ENCODE results near the gene HSFX1.
"Not testable (repeated sequence)": the region's sequence is repeated elsewhere in the genome, so short reads cannot be mapped to it uniquely, and the experiment has no call there.

The HSFX1 gene, protein sequence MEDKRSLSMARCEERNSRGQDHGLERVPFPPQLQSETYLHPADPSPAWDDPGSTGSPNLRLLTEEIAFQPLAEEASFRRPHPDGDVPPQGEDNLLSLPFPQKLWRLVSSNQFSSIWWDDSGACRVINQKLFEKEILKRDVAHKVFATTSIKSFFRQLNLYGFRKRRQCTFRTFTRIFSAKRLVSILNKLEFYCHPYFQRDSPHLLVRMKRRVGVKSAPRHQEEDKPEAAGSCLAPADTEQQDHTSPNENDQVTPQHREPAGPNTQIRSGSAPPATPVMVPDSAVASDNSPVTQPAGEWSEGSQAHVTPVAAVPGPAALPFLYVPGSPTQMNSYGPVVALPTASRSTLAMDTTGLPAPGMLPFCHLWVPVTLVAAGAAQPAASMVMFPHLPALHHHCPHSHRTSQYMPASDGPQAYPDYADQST

DNA sequence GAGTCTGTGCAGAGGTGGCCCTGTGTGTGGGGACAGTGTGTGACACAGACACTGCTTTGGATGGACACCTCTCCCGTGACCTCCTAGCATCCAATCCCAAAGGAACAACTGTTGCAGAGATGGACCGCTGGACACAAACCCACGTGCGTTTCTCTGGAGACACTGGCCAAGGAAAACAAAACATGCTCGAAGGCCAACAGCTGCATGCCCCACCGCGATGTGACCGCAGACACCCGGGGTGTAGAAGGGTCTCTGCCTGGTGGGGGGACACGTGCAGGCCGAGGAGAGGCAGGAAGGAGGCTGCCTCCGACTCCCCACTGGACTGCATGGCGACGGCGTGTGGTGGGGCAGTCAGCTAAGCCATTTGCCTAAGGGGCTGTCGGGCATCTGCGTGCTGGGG, at the start of gene HSFX1:
HSFX1 (plus strand) TSS at position 301 of the 400 bp plus-strand sequence. CDS start 614 bp downstream, outside the sequence.
- not testable (repeated sequence) for FAIRE-seq; DNase-seq (ENCODE audit: insufficient read length, low spot score)

DNA sequence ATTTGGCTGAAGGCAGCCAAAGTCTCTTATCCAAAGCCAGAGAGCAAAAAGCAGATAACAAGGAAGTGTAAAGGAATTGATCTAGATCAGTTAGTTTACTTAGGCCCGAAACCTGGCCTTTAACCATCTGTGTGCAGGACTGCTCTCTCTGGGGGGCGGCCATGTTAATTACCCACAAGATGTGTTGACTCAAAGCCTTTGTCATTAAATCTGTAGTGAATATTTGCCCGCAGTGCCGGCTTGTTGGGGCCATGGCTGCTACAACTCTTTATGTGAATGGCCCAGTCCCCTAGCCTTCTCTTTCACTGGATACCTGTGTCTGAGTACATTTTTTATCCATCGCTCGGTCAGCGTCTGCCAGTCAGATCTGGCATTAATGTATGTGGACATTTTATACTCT, 46.6 kb upstream of the HSFX1 start:
- DNase-seq (ENCODE audit: insufficient read length, low spot score); FAIRE-seq: not testable (repeated sequence)

DNA sequence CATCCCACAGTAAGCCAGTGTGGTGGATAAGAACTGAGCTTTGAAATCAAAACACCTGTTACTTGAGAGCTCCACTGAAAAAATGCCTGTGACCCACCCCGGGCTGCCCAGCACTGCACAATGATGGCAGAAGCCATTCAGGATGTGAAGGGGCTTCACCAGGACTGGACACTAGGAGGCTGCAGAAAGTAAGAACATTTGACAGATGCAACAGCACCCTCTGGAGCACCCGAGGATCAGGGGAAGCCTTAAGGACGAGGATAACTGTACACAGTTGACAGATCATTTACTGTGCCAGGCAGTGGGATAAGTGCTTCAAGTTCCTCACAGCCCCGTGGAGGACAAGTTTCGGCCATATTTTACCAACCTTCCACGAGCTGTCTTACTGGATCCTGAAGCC, 31.6 kb upstream of the HSFX1 start:
- DNase-seq (ENCODE audit: insufficient read length, low spot score) = not testable (repeated sequence)
- peak; percentile 88 for FAIRE-seq

DNA sequence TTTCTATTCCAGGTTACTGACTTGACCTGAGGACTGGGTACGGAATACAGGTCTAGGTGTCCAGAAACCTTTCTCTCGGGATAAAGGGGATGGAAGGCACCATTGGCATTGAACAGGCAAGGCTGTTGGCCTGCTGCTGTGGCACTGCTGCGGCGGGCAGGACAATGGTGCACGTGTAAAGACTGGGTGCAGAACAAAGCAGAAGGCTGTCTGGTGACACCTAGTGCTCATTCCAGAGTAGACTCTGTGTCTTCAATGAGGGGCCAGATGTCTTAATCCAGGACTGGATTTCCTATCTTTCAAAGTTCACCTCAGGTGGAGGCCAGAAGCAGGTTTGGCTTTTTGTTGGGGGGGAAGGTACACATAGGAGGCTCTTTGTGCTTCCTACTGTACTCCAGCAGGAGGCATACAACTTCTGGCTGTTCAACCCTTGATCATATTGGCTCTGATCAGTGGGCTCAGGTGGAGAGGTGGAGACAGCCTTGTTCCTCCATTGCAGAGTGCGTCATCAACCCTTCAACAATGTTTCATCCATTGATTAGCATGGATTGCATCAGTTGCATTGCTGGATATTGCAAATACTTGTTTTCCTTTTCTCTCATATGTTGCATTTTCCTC, 27.4 kb upstream of the HSFX1 start:
- not testable (repeated sequence) for DNase-seq (ENCODE audit: insufficient read length, low spot score)
- peak; percentile 91 for FAIRE-seq

DNA sequence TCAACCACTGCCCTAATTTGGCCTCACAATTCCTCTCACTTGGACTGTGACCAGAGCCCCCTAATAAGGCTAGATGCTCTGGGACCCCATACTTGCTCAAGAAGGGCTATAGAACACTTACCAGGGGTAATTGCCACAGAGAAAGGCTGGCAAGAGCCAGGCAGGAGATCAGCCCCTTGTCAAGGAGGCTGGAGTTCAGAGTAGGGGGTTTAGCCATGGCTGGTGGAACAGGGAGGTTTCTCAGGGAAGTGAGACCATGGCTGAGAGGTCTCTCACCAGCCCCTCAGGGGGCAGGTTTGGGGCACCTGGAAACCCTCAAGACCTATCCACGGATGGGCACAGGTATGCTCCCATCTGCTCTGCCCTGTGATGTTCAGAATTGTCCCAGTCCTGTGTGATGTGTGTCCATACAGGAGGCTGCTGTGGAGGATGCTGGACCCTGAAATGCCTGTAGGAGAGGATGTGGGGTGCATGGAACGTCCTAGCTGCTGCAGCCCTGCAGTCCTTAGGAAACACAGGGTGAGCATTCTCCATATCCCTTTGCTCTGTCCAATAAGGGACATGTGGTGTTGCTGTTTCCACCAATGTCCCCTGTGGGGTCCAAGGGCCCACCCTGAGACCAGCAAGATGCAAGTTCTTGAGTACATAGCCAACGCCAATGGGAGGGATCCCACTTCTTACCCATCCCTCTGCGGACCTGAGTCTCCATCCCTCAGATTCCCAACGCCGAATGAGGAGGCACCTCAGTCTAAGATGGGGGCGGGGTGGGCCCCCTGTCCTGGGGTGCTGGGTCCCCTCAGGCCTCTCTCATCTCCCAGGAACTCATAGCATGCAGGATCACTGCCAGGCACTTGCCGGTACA, 16.4 kb upstream of the HSFX1 start:
- DNase-seq (ENCODE audit: insufficient read length, low spot score) = no peak
- FAIRE-seq = no peak

DNA sequence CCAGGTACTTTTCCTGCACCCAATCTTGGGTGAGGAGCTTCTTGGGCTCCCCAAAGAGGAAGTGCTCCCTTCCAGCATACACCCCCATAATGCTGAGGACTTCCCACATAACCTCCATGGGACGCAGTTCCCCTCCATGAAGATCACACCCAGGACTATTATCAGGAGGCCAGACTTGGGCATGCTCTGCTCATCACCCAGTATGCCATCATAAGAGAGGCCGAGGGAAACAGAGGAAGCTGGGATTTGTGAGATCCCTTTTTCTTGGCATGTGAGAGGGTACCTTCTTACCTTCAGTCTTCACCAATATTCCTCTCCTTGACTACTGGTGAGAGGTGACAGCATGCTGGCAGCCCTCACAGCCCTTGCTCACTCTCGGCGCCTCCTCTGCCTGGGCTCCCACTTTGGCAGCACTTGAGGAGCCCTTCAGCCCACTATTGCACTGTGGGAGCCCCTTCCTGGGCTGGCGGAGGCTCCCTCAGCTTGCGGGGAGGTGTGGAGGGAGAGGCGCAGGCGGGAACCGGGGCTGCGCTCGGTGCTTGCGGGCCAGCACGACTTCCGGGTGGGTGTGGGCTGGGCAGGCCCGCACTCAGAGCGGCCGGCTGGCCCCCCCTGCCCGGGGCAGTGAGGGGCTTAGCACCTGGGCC, 15.7 kb upstream of the HSFX1 start:
- no peak for FAIRE-seq

DNA sequence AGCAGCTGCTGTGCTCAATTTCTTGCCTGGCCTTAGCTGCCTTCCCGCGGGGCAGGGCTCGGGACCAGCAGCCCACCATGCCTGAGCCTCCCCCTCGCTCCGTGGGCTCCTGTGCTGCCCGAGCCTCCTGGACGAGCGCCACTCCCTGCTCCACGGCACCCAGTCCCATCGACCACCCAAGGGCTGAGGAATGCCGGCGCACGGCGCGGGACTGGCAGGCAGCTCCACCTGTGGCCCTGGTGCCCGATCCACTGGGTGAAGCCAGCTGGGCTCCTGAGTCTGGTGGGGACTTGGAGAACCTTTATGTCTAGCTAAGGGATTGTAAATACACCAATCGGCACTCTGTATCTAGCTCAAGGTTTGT, 15.2 kb upstream of the HSFX1 start:
- not testable (repeated sequence) for FAIRE-seq; DNase-seq (ENCODE audit: insufficient read length, low spot score)

More for the DNA sequence above, 15.7 kb upstream of the HSFX1 start:
- no peak for DNase-seq (ENCODE audit: insufficient read length, low spot score)

DNA sequence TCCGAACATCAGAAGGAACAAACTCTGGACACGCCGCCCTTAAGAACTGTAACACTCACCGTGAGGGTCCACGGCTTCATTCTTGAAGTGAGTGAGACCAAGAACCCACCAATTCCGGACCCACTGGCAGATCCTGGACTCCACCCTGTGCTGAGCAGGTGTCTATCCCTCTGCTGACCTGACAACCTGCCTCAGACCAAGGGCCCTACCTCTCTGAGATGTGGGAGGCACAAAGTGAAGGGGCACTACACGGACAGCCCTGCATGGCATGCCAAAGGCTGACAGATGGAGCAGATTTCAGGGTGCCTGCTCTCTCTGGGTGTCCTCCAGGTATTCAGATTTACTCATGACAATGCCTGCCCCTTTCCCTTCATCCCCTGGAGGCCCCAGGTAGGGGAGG, 14.0 kb upstream of the HSFX1 start:
- DNase-seq (ENCODE audit: insufficient read length, low spot score) (no peak), FAIRE-seq (no peak)

DNA sequence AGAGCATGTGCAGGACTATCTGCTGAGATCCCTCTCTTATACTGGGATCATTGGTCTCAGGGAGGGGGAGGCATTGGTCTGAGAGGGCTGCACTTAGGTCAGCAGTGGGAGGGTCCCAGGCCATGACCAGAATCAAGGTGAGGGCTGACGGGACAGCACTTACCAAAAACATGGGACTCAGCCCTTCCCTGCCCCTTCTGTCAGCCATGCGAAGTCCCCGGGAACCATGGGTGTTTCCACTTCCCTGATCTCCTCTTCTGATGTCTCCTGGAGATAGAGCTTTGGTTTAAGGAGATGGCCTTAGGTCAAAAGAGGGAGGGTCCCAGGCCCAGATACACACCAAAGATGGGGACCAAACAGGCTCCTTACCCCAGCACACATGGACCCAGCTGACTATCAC, 12.9 kb upstream of the HSFX1 start:
- FAIRE-seq = no peak

DNA sequence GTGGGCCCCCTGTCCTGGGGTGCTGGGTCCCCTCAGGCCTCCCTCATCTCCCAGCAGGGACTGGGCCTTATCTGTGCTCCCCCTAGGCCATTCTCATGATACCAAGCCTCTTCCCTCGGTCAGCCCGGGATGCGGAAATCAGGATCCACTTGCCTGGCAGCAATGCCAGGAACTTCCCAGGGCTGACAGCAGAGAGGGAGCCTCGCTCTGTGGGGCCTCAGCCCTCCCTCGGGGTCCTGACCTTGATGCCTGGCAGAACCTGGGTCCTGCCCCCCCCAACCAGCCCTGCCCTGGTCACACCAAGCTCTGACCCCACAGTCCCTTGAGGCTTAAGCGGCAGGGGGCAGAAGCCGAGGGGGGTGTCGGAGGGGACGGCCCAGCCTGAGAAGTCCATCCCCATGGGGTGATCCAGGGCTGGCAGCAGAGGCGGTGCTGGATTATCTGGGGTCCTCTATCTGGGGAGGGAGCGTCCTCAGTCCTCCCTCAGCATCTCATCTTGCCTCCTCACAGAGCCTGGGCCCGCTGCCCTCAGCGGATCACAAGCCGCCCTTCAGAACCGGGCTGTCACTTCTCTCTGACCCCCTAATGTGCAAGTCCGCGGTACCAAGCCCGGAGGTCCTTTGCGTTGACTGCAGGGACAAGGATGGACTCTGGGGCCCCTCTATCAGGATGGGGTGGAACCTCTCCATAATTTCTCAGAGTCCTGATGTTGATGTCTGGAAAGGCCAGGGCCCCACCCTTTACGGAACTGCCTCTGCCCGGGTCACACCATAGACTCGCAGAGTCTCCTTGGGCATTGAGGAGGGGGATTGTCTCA, 11.8 kb upstream of the HSFX1 start:
- DNase-seq (ENCODE audit: insufficient read length, low spot score); FAIRE-seq: not testable (repeated sequence)

More for the DNA sequence above, 12.9 kb upstream of the HSFX1 start:
- DNase-seq (ENCODE audit: insufficient read length, low spot score) = no peak

DNA sequence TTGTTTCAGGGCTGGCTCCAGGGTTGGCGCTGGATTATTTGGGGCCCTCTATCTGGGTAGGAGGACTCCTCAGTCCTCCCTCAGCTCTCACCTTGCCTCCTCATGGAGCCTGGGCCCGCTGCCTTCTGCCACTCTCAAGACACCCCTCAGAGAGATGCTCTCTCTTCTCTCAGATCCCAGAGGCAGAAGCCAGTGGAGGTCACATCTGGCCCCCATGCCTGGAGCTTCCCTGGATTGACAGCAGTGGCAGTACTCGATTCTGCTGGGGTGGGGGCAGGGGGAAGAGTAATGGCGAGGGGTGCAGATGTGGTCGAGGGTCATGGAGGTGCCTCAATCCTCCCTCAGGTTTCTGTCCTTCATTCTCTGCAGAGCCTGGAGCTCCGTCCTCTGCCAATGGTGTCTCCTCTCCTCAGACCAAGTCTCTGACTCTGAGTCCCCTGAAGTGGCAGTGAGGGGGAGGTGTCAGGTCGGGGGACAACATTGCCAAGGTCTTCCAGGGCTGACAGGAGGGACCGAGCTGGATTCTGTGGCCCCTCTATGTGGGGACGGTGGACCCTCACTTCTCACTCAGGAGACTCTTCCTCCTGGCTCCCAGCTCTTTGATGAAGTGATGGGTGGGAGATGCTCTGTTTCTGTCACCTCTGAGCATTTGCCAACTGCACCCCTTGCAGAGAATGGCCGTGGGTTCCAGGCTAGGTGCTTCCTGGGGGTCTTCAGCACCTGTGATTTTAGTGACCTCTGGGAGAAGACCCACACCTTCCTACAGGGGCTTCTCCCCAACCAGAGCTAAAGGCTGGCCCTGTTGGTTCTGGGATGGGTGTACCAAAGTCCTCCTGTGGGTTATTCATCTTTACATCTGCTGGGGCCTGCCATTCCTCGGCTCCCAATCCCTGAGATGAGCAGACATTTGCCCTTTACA, 10.9 kb upstream of the HSFX1 start:
- DNase-seq (ENCODE audit: insufficient read length, low spot score) (no peak), FAIRE-seq (no peak)

DNA sequence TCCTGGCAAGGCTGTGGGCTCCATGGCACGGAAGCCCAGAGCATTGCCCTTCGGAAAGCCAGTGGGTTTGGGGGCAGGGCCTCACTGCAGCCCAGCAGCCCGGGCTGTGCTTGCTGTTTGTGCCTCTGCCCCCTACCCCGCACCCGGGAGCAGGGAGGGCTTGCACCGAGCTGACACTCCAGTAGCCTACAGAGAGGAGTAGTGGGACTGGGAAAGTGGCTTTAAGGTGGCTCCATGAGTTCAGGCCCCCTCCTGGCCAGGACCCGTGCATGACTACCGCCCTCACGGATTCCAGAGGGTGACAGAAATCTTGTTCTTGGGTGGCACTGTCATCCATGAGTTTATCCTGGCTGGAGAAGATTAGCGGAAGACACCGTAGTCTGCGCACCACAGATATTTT, 3.5 kb upstream of the HSFX1 start:
- peak; percentile 87 for FAIRE-seq
- not testable (repeated sequence) for DNase-seq (ENCODE audit: insufficient read length, low spot score)

DNA sequence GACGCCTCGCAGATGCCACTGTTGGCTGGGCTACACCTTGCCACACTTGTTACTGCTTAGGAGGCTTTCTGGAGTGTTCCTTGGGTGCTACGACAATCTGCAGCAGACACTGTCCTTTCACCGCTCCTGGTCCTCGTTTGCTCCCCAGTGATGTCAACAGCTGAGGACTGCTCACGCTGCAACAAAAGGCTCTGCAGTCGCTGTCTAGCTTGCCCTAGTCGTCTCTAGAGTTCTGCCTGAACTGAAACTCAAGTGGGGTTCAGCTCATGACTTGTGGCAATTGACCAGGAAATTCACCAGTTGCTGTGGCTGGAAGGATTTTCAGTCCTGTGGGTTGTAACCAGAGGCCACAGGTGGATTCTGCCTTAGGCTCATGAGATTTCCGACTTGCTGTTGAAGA, 842 bp upstream of the HSFX1 start:
- not testable (repeated sequence) for FAIRE-seq; DNase-seq (ENCODE audit: insufficient read length, low spot score)

DNA sequence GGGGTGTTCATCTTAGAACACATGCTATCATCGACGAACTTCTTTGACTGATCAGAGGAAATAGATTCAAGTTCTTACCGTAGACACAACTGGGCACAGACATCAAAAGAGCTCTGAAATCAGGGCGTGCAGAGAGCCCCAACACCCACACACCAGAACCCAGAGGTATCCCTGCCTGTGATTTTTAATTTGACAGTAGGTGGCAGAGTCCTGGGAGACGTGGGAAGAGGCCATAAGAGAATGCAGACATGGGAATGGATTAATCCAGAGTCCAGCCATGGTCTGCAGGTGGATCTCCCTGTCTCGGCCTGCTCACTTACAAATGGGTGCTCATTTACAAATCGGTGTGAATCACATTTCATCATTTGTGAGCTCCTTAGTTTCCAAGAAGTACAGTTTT, 4.1 kb downstream of the HSFX1 start:
- FAIRE-seq = peak; percentile 95
- DNase-seq (ENCODE audit: insufficient read length, low spot score) = not testable (repeated sequence)

DNA sequence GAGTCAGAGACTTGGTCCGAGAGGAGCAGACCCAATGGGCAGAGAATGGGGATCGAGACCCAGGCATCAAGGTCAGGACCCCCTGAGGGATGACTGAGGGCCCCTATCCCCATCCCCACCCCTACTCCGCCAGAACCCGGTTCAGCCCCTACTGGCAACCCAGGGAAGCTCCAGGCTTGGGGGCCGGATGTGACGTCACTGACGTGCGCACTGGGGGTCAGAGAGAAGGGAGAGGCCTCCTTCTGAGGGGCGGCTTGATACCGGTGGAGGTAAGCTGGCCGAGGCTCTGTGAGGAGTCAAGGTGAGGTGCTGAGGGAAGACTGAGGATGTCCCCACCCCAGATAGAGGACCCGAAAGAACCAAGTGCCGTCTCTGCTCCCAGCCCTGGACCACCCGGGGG, 7.9 kb downstream of the HSFX1 start, which contains the start of gene MAGEA9:
MAGEA9 (plus strand) TSS at position 204 of the 400 bp plus-strand sequence. CDS start 4,281 bp downstream, outside the sequence.
- FAIRE-seq = peak; percentile 49
- not testable (repeated sequence) for DNase-seq (ENCODE audit: insufficient read length, low spot score)

DNA sequence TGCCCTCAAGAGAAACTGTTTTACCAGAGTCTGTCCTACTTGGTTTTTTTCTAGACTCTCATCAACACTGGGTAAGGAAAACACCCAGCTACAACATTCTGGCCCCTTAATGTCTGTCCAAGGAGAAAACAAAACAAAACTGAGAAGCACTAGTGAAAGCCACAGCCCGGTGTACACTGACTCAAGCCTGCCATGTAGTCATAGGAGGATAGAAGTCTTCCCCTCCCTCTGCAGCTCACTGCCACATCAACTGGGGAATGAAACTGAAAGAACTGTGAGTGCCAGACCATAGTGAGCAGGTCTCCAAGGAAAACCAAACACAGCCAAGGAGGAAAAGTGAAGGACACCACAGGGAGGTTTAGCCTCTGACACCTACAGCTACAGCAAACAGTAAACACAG, 21.7 kb downstream of the HSFX1 start:
- peak; percentile 100 for FAIRE-seq
- DNase-seq (ENCODE audit: insufficient read length, low spot score) = not testable (repeated sequence)

DNA sequence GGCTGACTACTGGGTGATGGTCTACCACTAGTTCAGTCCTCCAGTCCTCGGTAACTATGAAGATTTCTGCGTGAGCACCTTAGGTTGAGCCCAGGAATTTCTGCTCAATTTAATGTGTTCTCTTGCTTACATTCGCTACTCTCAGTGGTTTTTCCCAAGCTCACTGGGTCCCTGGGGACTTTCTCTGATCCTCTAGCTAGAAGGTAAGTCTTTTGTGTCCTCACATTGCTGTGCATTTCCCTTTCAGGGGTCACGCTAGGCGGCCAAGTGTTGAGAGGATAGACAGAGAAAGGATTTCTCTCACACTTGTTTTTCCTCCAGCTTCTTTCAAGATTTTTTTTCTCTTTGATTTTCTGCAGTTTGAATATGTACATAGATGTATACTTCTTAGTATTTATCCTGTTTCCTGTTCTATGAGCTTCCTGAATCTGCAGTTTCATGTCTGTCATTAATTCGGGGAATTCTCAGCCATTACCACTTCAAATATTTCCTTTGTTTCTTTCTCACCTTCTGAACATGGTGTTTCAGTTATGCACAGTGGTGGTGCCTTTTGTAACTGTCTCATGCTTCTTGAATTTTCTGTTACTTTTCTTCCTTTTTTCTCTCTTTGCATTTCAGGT, 25.3 kb downstream of the HSFX1 start:
- DNase-seq (ENCODE audit: insufficient read length, low spot score) = no peak
- FAIRE-seq = peak; percentile 75

DNA sequence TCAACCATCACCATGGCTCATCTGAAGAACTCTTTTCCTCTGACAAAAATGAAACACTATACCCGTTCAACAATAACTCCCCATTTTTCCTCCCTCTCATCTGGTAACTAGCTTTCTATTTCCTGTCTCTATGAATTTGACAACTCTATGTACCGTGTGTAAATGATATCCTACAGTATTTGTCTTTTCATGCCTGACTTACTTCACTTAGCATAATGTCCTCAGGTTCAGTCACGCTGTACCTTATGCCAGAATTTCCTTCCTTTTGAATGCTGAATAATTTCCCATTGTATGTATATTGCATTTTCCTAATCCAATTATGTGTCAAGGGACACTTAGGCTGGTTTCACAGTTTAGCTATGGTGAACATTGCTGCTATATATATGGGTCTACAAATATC, 26.1 kb downstream of the HSFX1 start:
- peak; percentile 73 for FAIRE-seq
- no peak for DNase-seq (ENCODE audit: insufficient read length, low spot score)
